GM19328 (cell line): Measurements from ENCODE around the gene NDUFA3.
A peak's percentile ranks its signal among the peaks of the same experiment; 100 is the strongest.

Experiments
- ATAC-seq: cut with Tn5 transposase; IDR thresholded peaks from one replicate; pipeline ENCODE4 v1.9.1; 2021; ENCODE audit warnings: mild to moderate bottlenecking, moderate library complexity; ENCODE audit not compliant: unreplicated experiment

Gene NDUFA3

GRCh38 chr19:54107876-54108490, 5.3 kb downstream of the NDUFA3 start:
- no peak for ATAC-seq

DNA sequence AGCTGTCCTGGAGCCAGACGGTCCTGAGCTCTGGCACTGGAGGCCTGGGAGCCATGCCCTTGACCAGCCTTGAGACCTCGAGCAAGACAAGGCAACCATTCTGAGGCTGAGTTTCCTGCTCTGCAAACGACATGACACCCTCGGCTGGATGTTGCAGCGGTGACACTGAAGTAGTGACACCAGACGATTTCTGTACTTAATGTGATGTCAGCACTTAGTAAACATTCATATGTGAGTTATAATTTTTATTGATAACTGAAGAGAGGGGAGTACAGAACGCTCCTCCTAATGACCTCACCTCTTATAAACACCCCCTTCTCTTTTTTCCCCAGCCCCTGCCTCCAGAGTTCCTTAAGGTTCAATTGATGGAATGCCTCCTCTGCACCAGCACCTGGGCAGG, 5.8 kb downstream of the NDUFA3 start:
- no peak for ATAC-seq

DNA sequence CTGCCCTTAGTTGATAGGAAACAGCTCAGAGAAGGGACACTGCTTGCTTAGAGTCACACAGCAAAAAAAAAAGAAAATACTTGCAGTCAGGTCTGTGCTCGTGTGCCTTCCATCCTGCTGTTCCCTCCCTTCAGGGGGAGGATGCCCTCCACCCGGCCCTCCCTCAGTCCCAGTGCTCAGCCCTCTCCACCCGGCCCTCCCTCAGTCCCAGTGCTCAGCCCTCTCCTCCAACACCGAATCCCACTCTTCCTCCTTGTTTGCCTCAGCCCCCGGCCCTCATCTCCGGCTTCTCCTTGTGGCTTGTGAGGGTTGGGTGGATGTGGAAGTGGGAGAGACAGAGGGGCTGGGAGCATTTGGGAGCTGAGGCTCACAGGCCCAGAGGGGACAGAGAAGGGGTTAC, 7.0 kb downstream of the NDUFA3 start:
- no peak for ATAC-seq

DNA sequence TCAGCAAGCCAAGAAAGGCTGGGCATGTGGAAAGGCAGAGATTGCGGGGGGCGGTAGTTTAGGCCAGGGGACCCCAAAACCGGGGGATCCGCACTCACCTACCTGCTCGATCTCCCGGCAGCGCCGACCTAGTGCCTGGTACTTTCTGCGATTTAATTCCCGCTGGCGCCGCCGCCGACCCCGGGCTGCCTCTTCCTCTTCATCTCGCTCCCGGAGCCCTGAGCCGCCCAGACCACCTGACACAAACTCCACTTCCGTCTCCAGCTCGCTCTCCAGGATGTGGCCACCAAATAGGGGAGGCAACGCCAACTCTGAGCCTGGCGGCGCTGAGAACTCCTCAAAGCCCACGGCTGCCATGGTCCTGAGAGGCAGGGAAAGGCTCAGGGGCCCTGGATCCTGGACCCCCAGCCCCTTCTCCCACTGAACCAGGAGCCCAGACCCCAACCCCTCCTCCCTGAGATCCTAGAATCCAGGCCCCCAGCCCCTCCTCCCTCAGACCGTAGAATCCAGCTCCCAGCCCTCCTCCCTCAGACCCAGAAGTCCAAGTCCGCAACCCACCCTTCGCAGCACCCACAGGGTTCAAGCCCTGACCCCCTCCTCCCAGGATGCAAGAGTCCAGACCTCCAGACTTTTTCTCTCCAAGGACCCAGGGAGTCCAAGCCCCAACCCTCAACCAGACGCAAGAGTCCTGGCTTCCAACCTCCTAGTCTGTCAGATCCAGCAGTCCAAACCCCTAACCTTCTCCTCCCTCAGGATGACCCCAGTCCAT, 11.9 kb downstream of the NDUFA3 start:
- ATAC-seq, result no peak

GRCh38 chr19:54115109-54116063, 12.7 kb downstream of the NDUFA3 start, which contains the start of the genes PRPF31 and TFPT:
PRPF31 (plus strand) TSS chr19:54115754; CDS start chr19:54118279, 2,525 bp downstream.
TFPT (minus strand) TSS chr19:54115657; CDS start chr19:54115269, 388 bp downstream.
- ATAC-seq, result peak; percentile 76

GRCh38 chr19:54121259-54121658, 18.6 kb downstream of the NDUFA3 start:
- no peak for ATAC-seq

DNA sequence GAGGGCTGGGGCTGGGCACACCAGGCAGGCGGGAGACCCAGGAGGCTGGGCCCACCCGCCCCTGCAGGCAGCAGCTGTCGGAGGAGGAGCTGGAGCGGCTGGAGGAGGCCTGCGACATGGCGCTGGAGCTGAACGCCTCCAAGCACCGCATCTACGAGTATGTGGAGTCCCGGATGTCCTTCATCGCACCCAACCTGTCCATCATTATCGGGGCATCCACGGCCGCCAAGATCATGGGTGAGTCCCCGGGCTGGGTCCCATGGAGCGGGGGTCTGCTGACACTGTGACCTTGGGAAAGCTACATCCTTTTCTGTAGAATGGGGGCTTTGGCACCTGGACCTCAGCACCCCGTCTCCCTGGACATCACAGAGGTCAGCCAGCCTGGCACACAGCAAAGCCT, 21.0 kb downstream of the NDUFA3 start:
- ATAC-seq, result no peak

GRCh38 chr19:54124393-54124792, 21.7 kb downstream of the NDUFA3 start:
- no peak for ATAC-seq

- ATAC-seq, result no peak
These were observed 23.1 kb downstream of the NDUFA3 start for GRCh38 chr19:54125713-54126112.

DNA sequence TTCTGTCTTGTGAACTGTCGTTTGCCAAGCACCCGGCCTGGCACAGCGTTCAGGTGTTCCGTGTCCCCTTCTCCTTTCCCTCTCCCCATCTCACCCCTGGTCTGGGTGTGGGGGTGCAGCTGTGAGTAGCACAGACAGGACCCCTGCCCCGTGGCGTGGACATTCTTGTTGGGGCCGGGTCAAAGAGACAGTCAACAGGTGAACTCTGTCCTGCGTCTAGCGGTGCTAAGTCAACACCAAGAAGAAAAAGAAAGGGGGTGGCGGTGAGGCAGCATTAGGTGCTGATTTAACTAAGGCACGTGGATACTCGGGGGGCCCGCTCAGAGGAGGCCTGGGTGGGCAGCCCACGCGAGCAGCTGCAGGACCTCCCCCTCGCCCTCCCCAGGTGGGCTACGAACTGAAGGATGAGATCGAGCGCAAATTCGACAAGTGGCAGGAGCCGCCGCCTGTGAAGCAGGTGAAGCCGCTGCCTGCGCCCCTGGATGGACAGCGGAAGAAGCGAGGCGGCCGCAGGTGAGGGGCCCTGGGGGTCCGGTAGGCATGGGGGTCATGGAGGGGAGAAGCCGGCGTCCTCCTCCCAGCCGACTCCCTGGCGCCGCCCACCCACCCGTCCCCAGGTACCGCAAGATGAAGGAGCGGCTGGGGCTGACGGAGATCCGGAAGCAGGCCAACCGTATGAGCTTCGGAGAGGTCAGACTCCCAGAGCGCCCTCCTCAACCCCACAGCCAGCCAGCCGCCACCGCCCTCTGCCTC, 25.2 kb downstream of the NDUFA3 start:
- no peak for ATAC-seq

- ATAC-seq, result no peak
These were observed 25.7 kb downstream of the NDUFA3 start for GRCh38 chr19:54128441-54128725.

DNA sequence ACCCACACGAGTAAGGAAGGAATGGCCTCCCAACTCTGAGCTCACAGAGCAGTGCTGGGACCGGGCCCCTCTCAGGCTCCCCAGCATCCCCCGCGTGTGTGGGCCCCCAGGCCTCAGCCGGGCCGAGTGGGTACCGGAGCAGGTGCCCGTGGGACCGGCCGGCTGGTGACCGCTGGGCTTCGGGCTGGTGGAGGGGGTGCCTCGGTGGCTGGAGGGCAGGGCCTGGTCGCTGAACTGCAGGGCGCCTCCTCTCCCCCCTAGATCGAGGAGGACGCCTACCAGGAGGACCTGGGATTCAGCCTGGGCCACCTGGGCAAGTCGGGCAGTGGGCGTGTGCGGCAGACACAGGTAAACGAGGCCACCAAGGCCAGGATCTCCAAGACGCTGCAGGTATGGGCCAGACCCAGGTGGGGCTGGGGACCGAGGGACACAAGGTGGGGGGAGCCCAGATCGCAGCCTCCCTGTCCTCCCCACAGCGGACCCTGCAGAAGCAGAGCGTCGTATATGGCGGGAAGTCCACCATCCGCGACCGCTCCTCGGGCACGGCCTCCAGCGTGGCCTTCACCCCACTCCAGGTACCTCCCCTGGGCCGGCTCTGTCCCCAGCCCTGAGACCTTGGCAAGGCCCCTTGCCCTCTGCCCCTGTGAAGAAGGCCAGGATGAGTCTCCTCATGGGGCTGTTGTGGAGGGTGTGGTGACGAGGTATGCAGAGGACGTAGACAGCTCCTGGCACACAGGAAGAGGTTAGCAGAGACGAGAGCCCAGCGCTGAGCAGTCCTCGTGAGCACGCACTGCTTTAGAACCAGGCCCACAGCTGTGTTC, 26.4 kb downstream of the NDUFA3 start:
- no peak for ATAC-seq

DNA sequence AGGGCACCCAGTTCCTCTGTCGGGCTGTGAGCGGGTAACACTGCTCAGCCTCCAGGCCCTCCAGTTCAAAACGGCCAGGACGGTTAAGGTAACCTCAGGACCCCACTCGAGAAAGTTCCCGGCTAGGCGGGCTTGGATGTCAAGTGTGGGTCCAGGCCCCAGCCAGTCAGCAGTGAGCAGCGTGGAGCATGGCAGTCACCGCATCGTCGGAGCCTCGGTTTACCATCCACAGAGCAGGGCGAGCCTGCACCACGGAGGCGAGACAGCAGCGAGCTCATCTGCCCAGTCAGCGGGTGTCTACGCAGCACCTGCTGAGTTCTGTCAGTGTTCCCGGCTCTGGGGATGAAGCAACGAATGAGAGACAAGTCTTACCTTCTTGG, 27.0 kb downstream of the NDUFA3 start:
- no peak for ATAC-seq

DNA sequence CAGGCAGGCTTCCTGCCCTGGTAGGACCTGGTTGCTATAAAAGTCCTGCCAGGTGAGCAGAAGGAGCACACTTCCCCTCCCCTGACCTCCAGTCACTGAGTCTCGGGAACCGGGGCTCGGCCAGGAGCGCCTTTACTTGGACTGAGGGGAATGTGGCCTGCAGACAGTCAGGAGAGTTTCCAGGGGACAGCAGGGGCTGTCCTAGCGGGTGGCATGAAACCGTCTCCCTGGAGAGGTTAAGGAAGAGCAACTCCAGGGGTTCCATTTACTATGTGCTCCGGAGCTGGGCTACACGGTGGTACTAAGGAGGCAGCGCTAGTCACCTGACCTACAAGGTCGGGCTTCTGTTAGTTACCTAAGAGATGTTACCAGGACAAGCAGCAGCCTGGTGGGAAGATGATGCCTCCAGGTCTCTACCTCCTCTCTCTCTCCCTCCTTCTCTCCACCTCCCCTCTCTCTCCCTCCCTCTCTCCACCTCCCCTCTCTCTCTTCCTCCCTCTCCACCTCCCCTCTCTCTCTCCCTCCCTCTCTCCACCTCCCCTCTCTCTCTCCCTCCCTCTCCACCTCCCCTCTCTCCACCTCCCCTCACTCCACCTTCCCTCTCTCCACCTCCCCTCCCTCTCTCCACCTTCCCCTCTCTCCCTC, 30.8 kb downstream of the NDUFA3 start:
- ATAC-seq, result no peak

DNA sequence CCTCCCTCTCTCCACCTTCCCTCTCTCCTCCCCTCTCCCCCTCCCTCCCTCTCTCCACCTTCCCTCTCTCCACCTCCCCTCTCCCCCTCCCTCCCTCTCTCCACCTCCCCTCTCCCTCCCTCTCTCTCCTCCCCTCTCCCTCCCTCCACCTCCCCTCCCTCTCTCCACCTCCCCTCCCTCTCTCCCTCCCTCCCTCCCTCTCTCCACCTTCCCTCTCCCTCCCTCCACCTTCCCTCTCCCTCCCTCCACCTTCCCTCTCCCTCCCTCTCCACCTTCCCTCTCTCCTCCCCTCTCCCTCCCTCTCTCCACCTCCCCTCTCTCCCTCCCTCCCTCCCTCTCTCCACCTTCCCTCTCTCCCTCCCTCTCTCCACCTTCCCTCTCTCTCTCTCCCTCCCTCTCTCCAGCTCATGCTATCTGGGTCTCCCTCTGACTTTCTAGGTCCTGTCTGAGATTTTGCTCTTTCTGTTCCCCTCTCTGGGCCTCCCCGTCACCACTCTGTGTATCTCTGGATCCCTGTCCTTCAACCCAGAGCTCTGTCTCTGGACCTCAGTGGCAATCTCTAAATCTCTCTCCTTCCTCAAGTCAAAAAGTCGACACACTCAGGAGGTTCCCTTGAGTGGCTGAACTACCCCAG, 31.4 kb downstream of the NDUFA3 start:
- no peak for ATAC-seq

GRCh38 chr19:54136086-54136863, 33.6 kb downstream of the NDUFA3 start:
- ATAC-seq, result no peak

DNA sequence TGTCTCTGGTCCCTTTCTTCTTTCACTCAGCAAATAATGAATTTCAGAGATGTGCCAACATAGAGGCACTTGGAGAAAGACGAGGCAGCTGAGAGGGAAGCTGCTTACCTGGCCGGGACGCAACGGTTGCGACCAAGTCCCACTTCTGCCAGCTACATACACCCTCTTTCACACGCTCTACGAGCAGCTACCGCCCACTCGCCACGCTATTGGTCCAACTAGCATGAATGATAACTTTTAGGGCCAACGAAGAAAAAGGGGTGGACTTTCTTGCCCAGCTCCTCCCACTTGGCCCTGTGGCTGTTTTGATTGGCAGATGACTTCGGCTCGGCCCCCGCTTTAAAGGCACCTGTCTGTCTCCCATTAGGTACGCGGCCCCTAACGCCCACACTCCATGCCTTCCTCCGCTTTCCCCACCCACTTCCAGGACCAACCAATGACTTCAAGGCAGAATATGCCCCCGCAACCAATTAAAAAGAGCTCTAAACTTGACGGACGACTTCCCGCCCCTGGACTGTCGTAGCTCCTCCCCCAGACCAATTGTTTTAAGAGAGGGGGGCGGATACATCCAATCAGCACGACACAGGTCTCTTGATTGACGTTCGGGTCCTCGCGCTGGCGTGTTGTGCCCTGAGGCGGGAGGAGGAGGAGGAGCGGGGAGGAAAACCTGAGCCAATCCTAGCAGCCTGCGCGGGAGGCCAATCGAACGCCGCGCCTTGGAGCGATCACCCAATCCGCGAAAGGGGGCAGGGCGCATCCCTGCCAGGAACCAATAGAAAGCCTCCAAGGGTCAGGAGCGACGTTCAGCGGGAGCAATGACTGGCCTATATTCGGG, 34.4 kb downstream of the NDUFA3 start:
- peak; percentile 76 for ATAC-seq
